COR-L47 (cell line): ENCODE measurements around the gene BTBD9.
"Not testable (repeated sequence)": the region's sequence is repeated elsewhere in the genome, so short reads cannot be mapped to it uniquely, and the experiment has no call there.

Source experiments
- DNase-seq: peaks from one replicate; lab custom pipeline; 2025; lab: John Stamatoyannopoulos, UW

Gene BTBD9

GRCh38 chr6:38649744-38650143 lies 10.0 kb upstream of the BTBD9 start:
- no peak for DNase-seq

DNA sequence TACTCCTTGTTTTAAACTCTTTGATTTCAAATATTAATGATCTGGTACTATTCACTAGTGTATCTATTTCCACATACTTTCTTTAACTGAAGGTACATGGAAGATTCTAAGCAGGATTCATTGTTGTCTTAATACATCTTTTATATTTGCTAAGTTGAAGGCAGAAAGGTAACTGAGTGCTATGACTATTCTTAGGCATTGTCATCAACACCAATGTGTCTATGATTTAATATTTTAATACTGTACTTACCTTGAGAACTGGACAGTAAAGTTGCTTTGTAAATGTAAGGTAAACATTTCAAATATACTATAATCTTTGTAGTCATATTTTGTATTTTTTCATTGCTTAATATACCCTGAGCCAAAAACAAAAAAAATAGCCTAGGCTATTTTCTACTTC lies 8.9 kb upstream of the BTBD9 start:
- no peak for DNase-seq

- no peak for DNase-seq
These were observed 6.6 kb upstream of the BTBD9 start for GRCh38 chr6:38646166-38646878.

DNA sequence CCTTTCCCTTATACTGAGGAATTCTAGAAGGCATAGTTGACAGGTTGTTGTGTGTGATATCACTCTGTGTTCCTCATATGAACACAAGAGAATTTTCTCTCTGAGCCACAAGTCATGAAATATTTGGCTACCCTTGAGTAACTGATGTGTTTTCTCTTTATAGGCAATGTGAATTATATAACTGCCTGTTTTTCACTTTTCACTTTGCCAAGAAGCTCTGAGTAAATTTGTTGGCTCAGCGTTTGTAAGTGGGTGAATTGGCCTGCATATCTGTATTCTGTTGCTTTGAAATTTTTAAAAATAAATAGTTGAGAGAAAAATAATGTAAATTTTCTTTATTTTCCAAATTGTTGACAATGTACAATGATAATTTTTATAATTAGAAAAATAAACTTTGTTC lies 5.2 kb upstream of the BTBD9 start:
- no peak for DNase-seq

DNA sequence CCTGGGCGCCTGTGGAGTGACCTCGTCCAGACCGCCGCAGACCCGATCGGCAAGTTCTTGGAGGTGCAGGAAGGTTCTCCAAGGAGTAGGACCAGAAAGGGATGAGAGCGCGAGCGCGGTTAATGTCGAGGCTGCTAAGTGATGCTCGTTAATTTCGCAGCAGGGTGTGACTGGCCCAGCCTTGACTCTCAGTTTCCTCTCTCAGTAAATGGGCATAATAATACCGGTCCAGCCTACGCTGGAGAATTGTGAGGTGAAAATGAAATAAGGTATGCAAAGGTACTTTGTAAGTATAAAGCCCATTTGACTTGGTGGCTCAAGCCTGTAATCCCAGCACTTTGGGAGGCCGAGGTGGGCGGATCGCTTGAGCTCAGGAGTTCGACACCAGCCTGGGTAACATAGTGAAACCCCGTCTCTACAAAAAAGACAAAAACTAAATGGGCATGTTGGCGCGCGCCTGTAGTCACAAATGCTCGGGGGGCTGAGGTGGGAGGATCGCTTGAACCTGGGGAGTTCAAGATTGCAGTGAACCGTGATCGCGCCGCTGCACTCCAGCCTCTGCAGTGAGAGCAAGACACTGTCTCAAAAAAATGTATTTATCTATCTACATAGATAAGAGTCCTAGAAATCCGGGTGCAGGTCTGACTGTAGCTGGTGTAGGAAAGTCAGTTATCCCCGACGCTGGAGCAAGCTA lies 634 bp upstream of the BTBD9 start:
- no peak for DNase-seq

- DNase-seq, result peak; percentile 6
These were observed 710 bp downstream of the BTBD9 start for GRCh38 chr6:38638941-38639497.

DNA sequence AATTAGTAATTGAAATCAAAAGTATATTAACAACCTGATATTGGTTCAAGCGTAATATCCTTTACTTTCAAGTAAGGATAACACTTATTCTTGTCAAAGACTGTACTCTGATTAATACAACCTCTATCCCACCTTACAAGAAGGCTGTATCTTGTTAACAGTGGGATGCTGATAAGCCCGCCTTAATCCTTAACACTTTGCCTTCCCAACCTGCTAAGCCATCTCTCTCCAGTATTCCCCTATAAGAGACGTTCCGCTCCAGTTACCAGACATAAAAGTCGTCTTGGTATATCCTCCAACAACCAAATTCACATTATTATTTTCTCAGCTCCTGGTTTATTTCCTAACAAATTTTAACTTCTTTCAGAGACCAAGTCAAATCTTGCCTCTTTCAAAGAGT lies 2.0 kb downstream of the BTBD9 start:
- DNase-seq, result no peak

GRCh38 chr6:38636027-38636426 lies 3.7 kb downstream of the BTBD9 start:
- DNase-seq, result no peak

- no peak for DNase-seq
These were observed 5.2 kb downstream of the BTBD9 start for GRCh38 chr6:38634518-38634917.

GRCh38 chr6:38632490-38632889 lies 7.2 kb downstream of the BTBD9 start:
- no peak for DNase-seq

DNA sequence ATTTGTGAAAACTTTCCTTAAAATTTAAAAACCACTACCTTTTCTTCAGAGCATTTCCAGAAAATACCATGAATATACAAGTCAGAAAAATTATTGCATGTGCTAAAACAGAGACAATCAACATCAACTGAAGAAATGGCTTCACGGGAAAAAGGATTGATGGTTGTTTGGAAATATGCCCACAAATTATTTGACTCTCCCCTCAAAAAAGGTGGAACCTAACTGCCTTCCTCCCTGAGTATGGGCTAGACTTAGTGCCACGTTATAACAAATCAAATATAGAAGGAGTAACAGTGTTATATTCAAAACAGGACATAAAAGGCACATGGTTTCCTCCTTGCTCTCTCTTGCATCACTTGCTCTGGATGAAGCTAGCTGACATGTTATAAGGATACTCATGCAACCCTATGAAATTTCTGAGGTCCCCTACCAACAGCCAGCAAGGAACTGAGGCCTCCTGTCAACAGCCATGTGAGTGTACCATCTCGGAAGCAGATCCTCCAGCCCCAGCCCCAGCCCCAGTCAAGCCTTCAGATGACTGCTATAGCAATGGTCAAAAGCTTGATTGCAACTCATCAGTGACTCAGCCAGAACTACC lies 8.4 kb downstream of the BTBD9 start:
- DNase-seq, result no peak

- no peak for DNase-seq
These were observed 14.5 kb downstream of the BTBD9 start for GRCh38 chr6:38625217-38625616.

DNA sequence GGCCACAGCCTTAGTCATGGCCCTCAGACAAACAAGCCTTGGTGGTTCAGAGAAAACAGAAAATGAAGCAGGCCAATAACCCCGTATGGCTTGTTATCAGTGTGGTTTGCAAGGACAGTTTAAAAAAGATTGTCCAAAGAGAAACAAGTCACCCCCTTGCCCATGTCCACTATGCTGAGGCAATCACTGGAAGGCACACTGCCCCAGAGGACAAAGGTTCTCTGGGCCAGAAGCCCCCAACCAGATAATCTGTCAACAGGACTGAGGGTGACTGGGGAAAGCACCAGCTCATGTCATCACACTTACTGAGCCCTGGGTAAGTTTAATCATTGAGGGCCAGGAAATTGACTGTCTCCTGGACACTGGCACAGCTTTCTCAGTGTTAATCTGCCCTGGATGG lies 20.4 kb downstream of the BTBD9 start:
- DNase-seq, result not testable (repeated sequence)

- DNase-seq, result not testable (repeated sequence)
These were observed 21.4 kb downstream of the BTBD9 start for GRCh38 chr6:38618301-38618700.

GRCh38 chr6:38617856-38618255 lies 21.9 kb downstream of the BTBD9 start:
- no peak for DNase-seq

DNA sequence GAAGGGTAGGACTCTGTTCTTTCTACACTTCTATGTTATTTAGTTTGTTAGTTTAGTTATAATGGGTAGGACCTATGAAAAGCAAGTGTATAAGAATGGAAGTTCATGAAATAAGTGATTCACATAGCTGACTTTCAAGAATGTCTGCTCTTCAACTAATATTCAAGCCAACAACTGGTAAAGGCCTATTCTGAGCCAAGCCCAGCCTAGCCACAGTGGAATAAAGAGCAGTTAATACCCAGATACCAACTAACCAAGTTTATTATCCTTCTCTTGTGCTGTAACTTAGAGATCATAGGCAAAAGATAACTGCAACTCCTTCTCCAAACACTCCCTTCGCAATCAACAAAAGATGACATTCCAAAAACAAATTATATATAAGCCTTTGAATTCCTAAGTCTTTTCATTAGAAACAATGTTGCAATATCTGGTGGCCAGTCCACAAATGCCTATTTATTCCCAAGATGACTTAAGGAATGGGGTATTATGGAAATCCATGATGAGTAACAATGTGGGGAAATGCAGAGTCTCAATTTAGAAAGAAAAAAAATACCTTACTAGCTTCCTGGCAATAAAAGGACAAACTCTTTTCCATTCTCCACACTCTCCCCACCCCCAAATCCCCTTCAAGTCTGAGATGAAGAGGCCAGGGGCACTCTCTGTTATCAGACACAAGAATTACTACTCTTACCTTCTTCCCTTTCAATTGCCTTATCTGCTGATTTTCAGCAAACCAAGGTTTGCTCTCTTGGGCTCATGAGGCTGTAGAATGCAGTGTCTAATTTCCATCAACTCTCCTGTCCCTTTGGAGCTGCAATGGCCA lies 27.4 kb downstream of the BTBD9 start:
- DNase-seq, result no peak

DNA sequence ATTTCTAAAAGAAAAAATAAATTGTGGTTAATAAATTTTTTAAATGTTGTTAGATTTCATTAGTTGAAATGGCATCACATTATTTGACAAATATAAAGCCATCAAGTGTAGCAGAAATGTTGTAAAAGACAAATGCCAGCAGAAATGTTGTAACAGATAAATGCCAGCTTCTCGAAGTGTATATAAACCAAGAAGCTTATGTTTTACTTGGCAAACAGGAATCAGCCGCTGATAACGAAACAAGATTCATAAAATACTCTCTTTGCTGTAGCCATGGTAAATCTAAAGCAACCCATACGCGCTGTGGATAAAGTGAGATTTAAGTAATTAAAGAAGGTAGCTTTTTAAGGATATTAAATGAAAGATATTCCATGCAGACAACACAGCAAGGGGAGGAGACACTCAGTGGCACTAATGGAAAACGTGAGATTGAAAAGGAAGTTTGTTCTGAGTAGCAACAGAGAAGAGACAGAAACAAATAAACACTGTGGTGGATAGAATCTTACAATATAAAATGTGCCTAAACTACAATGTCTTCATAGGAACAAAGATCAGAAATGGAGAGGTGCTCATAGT lies 29.6 kb downstream of the BTBD9 start:
- no peak for DNase-seq

GRCh38 chr6:38604700-38605099 lies 35.0 kb downstream of the BTBD9 start:
- no peak for DNase-seq

GRCh38 chr6:38603966-38604365 lies 35.8 kb downstream of the BTBD9 start:
- DNase-seq, result no peak

DNA sequence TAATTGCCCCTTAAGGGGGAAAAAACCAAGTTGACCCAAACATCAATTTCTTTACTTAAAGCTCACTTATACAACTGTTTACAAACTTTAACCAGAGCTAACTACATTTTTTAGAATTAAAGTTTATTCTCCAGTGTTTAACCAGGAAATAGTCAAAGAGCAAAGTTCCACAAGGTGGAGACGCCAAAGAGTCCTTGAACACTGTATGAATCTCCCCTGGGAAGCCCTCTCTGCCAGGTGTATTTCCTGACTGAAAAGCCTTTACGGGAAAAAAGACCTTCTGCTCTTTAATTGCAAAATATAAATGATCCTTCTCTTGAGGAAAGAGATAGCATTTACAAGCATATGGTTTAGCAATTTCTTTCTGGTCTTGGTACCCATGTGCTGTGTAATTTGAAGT lies 36.2 kb downstream of the BTBD9 start:
- no peak for DNase-seq

DNA sequence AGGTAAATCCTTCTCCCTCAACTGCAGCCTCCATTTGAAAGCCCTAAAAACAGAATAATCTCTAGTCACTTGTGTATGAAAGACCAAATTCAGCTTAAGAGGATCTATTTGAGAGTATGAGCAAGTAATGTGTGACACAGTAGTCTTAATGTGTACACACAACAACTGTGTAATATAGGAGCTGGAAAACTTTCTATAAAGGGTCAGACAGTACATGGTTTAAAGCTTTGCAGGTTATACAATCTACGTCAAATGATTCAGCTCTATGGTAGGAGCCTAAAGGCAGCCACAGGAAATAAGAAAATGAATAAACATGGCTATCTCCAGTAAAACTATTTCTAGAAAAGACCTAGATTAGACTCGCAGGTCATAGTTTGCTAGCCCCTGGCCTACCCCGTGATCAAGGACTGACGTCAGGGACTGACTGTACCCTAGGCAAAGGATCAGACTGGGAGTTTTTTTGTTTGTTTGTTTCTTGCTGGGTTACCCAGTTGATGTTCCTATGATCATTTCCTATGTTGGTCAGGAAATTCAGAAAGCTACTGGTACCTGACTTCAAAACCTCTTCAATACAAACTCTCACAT lies 39.7 kb downstream of the BTBD9 start:
- DNase-seq, result no peak
